ENCODE measurements around the gene DNAH3. TPM values are rescaled to one million over a fixed set of nuclear protein-coding genes. Genes with fewer than 3 reads are reported as not detected.
"Not testable (repeated sequence)": the region's sequence is repeated elsewhere in the genome, so short reads cannot be mapped to it uniquely, and the experiment has no call there.

The DNAH3 gene
- total RNA-seq, 2 donors from 2014 or later: 0.02 TPM; not detected in 1

DNA sequence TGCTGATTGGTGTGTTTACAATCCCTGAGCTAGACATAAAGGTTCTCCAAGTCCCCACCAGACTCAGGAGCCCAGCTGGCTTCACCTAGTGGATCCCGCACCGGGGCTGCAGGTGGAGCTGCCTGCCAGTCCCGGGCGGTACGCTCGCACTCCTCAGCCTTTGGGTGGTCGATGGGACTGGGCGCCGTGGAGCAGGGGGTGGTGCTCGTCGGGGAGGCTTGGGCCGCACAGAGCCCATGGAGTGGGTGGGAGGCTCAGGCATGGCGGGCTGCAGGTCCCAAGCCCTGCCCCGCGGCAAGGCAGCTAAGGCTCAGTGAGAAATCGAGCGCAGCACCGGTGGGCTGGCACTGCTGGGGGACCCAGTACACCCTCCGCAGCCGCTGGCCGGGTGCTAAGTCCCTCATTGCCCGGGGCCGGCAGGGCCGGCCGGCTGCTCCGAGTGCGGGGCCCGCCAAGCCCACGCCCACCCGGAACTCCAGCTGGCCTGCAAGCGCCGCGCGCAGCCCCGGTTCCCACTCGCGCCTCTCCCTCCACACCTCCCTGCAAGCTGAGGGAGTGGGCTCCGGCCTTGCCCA, 161.1 kb downstream of the DNAH3 start:
- not testable (repeated sequence) for H3K4me1 Mint-ChIP-seq (ENCODE audit: low read depth); H3K4me3 Mint-ChIP-seq; H3K9me3 Mint-ChIP-seq; H3K27me3 Mint-ChIP-seq (ENCODE audit: low read depth); H3K27ac Mint-ChIP-seq; DNase-seq; H3K36me3 Mint-ChIP-seq (ENCODE audit: insufficient read depth in 2 of 2); ATAC-seq (replicated peaks in 1 of 2)

DNA sequence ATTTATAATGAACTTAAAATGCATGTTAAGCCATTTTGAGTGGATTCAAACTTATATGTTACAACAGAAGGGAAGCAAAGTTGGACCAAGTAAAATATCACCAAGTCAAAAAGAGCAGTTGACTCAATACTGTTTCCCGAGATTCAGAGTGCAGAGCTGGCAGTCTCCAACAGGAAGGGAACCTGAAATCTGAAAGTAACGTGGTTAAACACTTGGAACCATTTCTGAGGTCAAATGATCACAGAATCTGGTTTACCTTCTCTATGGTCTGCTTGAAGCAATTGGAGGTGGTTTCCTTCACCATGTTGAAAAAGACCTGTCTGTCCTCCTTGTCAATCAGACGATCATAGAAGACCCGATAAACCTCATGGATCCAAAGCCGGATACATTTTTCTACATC, 163.6 kb downstream of the DNAH3 start:
- Mint-ChIP-seq H3K27me3 (ENCODE audit: low read depth) (peaks cover 7% of the 10 kb centered on the region), H3K4me3 (no peak overlapping the region), H3K4me1 (ENCODE audit: low read depth) (no peaks in the 10 kb centered on the region), H3K27ac (no peak overlapping the region), H3K9me3 (peaks cover 0 to 3% of the 10 kb centered on the region in 2 donors), H3K36me3 (ENCODE audit: insufficient read depth in 2 of 2) (no peaks in the 10 kb centered on the region)
- DNase-seq: no peak
- no peak for ATAC-seq (replicated peaks in 1 of 2)

DNA sequence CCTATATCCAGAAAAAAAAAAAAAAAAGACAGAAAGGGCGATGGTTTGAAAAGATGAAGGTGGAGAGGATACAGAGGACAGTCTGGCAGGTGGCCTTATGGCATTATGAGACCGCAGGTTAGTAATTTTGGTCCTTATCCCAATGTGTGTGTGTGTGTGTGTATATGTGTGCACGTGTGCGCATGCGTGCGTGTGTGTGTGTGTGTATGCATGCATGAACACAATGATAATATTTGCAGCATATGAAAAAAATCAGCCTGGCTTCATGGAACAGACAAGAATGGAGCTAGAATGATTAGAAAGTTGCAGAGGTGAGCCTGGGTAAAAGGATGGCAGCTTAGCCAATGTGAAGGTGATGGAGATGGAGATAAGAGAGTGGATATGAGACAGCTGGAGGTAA, 166.6 kb downstream of the DNAH3 start:
- Mint-ChIP-seq H3K36me3 (ENCODE audit: insufficient read depth in 2 of 2) (no peaks in the 10 kb centered on the region), H3K27me3 (ENCODE audit: low read depth) (peaks cover 7% of the 10 kb centered on the region), H3K9me3 (peaks cover 0 to 1% of the 10 kb centered on the region in 2 donors), H3K27ac (no peak overlapping the region), H3K4me3 (no peak overlapping the region), H3K4me1 (ENCODE audit: low read depth) (no peaks in the 10 kb centered on the region)
- no peak for DNase-seq
- ATAC-seq (replicated peaks in 1 of 2): no peak

DNA sequence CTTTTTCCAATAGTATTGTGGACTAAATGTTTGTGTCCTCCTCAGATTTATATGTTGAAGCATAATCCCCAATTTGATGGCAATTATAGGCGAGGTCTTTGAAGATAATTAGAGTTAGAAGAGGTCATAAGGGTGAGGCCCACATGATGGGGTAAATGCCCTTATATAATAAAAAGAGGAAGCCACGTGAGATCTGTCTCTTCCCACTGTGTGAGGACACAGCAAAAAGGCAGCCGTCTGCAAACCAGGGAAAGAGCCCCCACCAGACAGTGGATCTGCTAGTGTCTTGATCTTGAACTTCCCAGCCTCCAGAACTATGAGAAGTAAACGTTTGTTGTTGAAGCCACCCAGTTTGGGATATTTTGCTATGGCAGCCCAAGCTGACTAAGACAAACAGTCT, 174.1 kb downstream of the DNAH3 start:
- ATAC-seq (replicated peaks in 1 of 2) (no peak), DNase-seq (no peak)
- H3K27me3 Mint-ChIP-seq (ENCODE audit: low read depth): no peaks in the 10 kb centered on the region
- H3K9me3 Mint-ChIP-seq: no peaks in the 10 kb centered on the region
- H3K36me3 Mint-ChIP-seq (ENCODE audit: insufficient read depth in 2 of 2): no peaks in the 10 kb centered on the region
- no peak overlapping the region for H3K4me3 Mint-ChIP-seq
- H3K27ac Mint-ChIP-seq: no peak overlapping the region
- H3K4me1 Mint-ChIP-seq (ENCODE audit: low read depth): no peaks in the 10 kb centered on the region

DNA sequence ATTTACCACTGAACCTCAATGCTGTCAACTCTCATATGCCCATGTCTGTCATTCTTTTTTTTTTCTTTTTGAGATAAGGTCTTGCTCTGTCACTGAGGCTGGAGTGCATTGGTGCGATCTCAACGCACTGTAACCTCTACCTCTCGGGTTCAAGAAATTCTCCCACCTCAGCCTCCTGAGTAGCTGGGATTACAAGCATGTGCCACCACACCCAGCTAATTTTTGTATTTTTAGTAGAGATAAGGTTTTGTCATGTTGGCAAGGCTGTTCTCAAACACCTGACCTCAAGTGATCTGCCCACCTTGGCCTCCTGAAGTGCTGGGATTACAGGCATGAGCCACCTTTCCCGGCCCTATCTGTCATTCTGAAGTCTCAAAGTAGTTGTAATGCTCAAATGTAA, 177.4 kb downstream of the DNAH3 start:
- not testable (repeated sequence) for H3K27me3 Mint-ChIP-seq (ENCODE audit: low read depth); ATAC-seq (replicated peaks in 1 of 2); H3K4me3 Mint-ChIP-seq; H3K4me1 Mint-ChIP-seq (ENCODE audit: low read depth); DNase-seq; H3K9me3 Mint-ChIP-seq; H3K36me3 Mint-ChIP-seq (ENCODE audit: insufficient read depth in 2 of 2); H3K27ac Mint-ChIP-seq

DNA sequence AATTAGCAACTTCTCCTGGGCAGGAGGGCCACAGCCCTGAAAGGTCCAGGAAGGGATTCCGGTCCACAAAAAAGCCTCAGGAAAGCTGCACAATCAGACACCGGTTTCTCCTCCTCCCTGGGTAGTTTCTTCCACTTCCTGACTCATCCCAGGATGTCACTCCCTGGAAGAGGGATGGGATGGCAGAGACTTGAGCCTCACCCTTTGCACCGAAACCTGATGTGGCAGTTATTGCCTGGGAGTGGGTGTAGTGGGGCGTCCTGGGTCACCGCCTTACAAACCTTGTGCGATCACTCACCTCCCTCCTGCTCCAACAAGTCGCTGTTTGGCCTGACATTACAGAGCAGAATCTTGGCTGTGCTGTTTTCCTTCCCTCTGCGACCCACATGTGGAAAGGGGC, 179.2 kb downstream of the DNAH3 start:
- ATAC-seq (replicated peaks in 1 of 2) (no peak), DNase-seq (no peak)
- no peaks in the 10 kb centered on the region for H3K36me3 Mint-ChIP-seq (ENCODE audit: insufficient read depth in 2 of 2)
- H3K27me3 Mint-ChIP-seq (ENCODE audit: low read depth): no peaks in the 10 kb centered on the region
- no peak overlapping the region for H3K4me3 Mint-ChIP-seq
- no peaks in the 10 kb centered on the region for H3K9me3 Mint-ChIP-seq
- no peaks in the 10 kb centered on the region for H3K4me1 Mint-ChIP-seq (ENCODE audit: low read depth)
- H3K27ac Mint-ChIP-seq: no peak overlapping the region

DNA sequence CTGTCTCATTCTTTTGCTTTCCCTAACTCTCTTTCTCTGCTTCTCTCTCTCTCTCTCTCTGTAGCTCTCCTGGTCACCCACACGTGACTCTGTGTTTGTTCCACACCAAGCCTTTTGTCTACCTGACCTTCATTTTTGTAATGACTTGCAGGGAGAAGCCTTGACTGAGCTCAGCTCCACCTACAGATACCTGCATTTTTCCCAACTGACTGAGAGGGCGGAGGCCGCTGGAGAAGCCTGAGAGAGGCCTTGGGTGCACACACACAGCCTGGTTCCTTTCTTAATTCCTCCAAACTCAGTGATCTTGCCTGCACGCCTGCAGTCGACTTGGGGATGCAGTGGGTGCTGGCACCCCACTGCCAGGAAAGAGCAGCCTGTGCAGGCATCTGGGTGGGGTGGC, 181.3 kb downstream of the DNAH3 start:
- DNase-seq (no peak), ATAC-seq (replicated peaks in 1 of 2) (no peak)
- Mint-ChIP-seq H3K4me3 (no peak overlapping the region), H3K9me3 (no peaks in the 10 kb centered on the region), H3K4me1 (ENCODE audit: low read depth) (no peaks in the 10 kb centered on the region), H3K27ac (no peak overlapping the region), H3K36me3 (ENCODE audit: insufficient read depth in 2 of 2) (no peaks in the 10 kb centered on the region), H3K27me3 (ENCODE audit: low read depth) (no peaks in the 10 kb centered on the region)

DNA sequence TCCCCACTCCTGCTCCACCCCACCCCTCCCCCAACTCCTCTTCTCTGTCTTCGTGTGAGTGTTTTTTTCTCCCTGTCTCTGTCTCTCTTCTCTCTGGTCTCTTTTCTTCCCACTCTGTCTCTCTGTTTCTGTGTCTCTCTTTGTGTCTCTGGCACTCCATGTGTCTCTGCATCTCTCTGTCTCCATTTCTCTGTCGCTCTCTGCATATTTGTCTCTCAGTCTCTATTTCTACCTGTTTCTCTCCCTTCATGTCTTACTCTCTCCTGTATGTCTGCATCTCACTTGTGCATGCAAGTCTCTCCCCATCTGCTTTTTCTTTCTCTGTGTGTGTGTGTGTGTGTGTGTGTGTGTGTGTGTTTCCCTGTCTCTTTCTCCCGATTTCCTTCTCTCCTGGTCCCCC, 181.9 kb downstream of the DNAH3 start:
- no peak for ATAC-seq (replicated peaks in 1 of 2)
- H3K4me1 Mint-ChIP-seq (ENCODE audit: low read depth): no peaks in the 10 kb centered on the region
- no peak overlapping the region for H3K4me3 Mint-ChIP-seq

DNA sequence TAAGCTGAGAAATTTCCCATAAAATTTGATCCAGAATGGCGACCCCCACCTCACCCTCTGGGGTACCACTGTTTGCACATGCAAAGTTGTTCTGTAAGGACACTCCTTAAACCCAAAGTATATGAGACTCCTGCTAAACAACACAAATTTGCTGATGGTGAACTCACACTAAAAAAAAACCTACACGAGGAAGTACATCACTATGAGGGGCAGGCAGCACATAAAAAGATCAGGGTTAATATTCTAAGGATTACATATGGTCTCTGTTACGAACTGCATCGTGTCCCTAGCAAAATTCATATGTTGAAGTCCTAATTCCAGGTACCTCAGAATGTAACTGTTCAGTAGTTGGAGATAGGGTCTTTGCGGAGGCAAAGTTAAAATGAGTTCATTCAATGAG, 189.7 kb downstream of the DNAH3 start:
- no peak overlapping the region for H3K27ac Mint-ChIP-seq
- H3K4me1 Mint-ChIP-seq (ENCODE audit: low read depth): no peaks in the 10 kb centered on the region
- ATAC-seq (replicated peaks in 1 of 2) (no peak), DNase-seq (no peak)
- H3K4me3 Mint-ChIP-seq: no peak overlapping the region
- no peaks in the 10 kb centered on the region for H3K36me3 Mint-ChIP-seq (ENCODE audit: insufficient read depth in 2 of 2)
- H3K9me3 Mint-ChIP-seq: no peaks in the 10 kb centered on the region
- H3K27me3 Mint-ChIP-seq (ENCODE audit: low read depth): no peaks in the 10 kb centered on the region

More for the DNA sequence above, 181.9 kb downstream of the DNAH3 start:
- DNase-seq: no peak
- no peaks in the 10 kb centered on the region for H3K9me3 Mint-ChIP-seq
- H3K27me3 Mint-ChIP-seq (ENCODE audit: low read depth): no peaks in the 10 kb centered on the region
- no peak overlapping the region for H3K27ac Mint-ChIP-seq
- H3K36me3 Mint-ChIP-seq (ENCODE audit: insufficient read depth in 2 of 2): no peaks in the 10 kb centered on the region

DNA sequence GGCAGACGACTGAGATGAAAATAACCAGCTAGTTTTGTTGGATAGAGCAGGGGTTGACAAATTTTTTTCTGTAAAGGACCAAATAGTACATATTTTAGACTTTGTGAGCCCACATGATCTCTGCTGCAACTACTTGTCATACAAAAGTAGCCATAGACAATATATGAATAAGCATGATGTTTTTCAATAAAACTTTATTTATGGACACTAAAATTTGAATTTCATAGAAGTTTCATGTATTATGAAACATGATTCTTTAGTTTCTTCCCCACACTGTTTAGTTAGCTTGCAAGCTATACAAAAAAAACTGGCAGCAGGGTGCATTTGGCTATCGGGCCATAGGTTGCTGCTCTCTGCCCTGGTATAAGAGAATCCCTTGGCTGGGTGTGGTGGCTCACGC, 193.5 kb downstream of the DNAH3 start:
- Mint-ChIP-seq H3K27ac (no peak overlapping the region), H3K27me3 (ENCODE audit: low read depth) (no peaks in the 10 kb centered on the region), H3K9me3 (no peaks in the 10 kb centered on the region), H3K4me1 (ENCODE audit: low read depth) (no peaks in the 10 kb centered on the region), H3K4me3 (no peak overlapping the region), H3K36me3 (ENCODE audit: insufficient read depth in 2 of 2) (no peaks in the 10 kb centered on the region)
- no peak for ATAC-seq (replicated peaks in 1 of 2)
- no peak for DNase-seq

DNA sequence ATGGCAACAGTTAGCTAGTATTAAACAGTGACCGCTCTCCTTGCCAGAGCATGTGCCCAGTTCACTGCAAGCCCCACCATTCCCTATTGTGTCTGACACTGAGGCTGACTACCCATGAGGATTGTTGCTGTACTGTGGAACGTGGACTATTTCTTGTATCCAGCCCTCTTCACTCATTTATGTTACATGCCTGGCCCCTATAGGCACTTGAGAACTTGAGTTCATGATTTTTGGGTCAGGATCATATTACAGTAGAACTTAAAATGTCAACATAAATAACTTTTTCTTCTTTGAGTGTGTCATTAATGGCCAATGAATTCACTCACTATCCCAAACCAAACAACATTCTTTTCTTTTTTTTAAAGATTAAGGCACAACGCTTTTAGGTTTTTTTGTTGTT, 194.3 kb downstream of the DNAH3 start:
- no peak overlapping the region for H3K4me3 Mint-ChIP-seq
- no peaks in the 10 kb centered on the region for H3K9me3 Mint-ChIP-seq
- H3K4me1 Mint-ChIP-seq (ENCODE audit: low read depth): no peaks in the 10 kb centered on the region
- H3K36me3 Mint-ChIP-seq (ENCODE audit: insufficient read depth in 2 of 2): no peaks in the 10 kb centered on the region
- DNase-seq (no peak), ATAC-seq (replicated peaks in 1 of 2) (no peak)
- H3K27me3 Mint-ChIP-seq (ENCODE audit: low read depth): no peaks in the 10 kb centered on the region
- no peak overlapping the region for H3K27ac Mint-ChIP-seq

DNA sequence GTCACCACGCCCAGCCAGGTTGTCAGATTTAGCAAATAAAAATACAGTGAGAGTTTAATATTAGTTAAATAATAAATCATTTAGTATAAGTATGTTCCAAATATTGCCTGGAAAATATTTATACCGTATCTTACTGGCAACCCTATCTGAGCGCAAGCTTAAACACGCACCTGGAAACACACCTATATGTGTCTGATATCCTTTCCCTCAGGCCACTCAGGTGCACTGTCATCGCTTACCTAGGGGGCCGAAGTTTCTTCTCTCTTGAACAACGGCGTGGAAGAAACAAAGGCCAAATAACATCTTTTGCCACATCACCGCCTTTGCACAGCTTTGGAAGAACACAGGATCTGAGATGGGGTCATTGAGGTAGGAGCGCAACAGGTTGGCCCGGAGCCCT, 196.1 kb downstream of the DNAH3 start:
- DNase-seq (no peak), ATAC-seq (replicated peaks in 1 of 2) (no peak)
- Mint-ChIP-seq H3K36me3 (ENCODE audit: insufficient read depth in 2 of 2) (no peaks in the 10 kb centered on the region), H3K27ac (no peak overlapping the region), H3K4me1 (ENCODE audit: low read depth) (no peaks in the 10 kb centered on the region), H3K27me3 (ENCODE audit: low read depth) (no peaks in the 10 kb centered on the region), H3K9me3 (no peaks in the 10 kb centered on the region), H3K4me3 (no peak overlapping the region)

DNA sequence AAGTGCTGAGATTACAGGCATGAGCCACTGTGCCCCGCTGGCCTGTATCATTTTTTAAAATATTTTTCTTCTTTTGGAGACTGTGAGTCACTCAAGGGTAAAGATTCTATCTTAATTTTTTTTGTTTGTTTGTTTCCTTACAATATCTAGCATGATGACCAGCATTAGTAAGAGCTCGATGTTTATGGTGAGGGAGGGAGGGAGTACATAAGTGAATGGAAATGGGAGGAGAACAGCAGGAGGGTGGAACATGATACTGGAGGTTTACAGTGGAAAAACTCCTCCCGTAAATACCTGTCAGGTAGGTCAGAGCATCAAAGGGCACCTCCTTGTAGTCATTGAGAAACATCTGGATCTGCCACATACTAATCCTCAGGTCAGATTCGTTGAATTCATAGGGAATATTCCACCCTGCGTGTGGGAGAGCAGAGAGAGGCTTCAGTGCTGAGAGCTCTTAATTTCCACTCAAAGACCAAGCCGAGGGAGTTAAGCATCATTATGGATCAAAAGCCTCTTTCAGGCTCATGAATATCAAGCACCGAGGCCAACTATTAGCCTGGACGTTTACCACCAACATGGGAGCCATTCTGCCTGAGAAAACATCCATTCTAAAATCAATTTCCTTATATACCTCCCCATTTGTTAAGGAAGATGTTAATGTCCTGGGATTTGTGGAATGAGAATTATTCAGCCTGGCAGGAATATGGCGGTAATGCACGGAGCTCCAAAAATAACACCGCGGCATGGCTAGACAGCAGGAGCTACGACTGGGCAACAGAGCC, 198.3 kb downstream of the DNAH3 start:
- no peak overlapping the region for H3K4me3 Mint-ChIP-seq
- H3K27ac Mint-ChIP-seq: no peak overlapping the region
- no peaks in the 10 kb centered on the region for H3K36me3 Mint-ChIP-seq (ENCODE audit: insufficient read depth in 2 of 2)
- no peak for DNase-seq
- no peaks in the 10 kb centered on the region for H3K27me3 Mint-ChIP-seq (ENCODE audit: low read depth)
- no peak for ATAC-seq (replicated peaks in 1 of 2)
- no peaks in the 10 kb centered on the region for H3K4me1 Mint-ChIP-seq (ENCODE audit: low read depth)
- no peaks in the 10 kb centered on the region for H3K9me3 Mint-ChIP-seq

DNA sequence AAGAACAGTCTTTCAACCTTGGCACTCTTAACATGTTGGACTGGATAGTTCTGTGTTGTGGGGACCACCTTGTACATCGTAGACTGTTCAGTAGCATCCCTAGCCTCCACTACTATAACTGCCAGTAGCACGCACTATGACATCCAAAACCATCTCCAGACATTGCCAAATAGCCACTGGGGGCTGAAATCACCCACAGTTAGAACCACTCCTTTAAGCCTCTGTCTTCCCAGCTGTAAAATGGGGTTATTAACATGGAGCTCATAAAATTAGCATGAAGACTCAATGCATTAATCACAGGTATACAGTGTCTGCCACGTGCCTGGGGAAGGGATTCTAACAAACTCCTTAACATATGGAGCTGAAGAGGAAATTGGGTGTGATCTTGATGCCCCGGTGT, 200.4 kb downstream of the DNAH3 start:
- no peak overlapping the region for H3K27ac Mint-ChIP-seq
- H3K4me3 Mint-ChIP-seq: no peak overlapping the region
- ATAC-seq (replicated peaks in 1 of 2) (no peak), DNase-seq (no peak)
- peaks cover 6% of the 10 kb centered on the region for H3K4me1 Mint-ChIP-seq (ENCODE audit: low read depth)
- no peaks in the 10 kb centered on the region for H3K27me3 Mint-ChIP-seq (ENCODE audit: low read depth)
- H3K36me3 Mint-ChIP-seq (ENCODE audit: insufficient read depth in 2 of 2): no peaks in the 10 kb centered on the region
- H3K9me3 Mint-ChIP-seq: no peaks in the 10 kb centered on the region
